Stimulated activated CD4-positive, alpha-beta T cell treated with anti-CD3 and anti-CD28 coated beads, Interleukin-15, amount 100 ng/mL, for 1 hour (primary cell): ENCODE results near the gene BCORL1.

Experiments used
- DNase-seq, 2 donors: peaks; one replicate each; pipeline ENCODE4 v3.0.0-alpha.2; 2020; ENCODE audit warnings: low read depth in 1 of 2, low spot score in 1 of 2

The BCORL1 gene

DNA sequence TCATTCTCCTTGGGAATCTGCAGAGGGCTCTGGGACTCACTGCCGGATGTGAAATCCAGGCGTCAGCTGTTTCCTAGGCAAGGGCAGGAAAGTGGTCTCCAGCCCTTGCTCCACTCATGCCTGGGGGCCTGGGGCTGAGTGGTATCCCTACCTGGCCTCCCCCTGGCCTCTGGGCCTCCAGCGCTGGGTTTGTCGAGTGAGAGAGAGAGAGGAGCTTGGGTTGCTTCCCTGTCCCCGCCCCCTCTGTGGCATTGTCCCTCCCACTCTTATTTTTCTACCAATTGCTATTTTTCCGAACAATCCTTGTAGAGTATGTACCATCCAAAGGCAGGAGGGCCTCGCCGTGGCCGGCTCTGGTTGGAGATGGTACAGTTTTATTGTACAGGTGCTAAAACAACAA, 74.8 kb downstream of the BCORL1 start:
- no peak for DNase-seq

- no peak for DNase-seq
These were observed 76.2 kb downstream of the BCORL1 start for GRCh38 chrX:130058652-130059051.

GRCh38 chrX:130060122-130061069, 78.0 kb downstream of the BCORL1 start:
- peak; percentile 68 to 77 for DNase-seq

DNA sequence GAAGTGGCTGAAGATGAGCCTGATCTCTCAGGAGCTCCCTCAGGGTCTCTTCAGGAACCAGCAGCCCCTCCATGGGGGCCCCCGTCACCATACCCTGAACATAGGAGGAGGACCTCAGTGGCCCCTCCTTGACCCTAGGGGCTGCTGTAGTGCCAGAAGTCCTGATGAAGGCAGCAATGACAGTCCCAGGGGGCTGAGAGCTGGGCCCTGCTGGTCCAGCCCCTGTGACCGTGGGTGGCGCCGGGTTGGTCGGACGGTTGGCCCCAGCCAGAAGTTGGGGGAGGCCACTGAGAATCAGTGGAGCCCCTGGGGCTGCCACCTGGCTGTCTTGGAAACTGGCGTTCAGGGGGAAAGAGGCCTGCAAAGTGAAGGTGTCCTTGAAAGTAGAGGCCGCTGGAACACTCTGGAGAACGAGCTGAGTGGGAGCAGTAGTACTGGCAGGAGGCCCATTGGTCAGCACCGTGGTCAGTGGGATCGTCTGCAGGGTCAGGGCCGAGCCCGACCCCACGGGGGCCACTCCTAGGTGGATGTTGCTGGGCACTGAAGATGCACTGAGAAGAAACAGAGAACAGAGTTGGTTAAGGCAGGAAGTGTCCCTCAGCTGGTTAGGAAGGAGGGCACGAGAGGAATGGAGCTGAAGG, 84.7 kb downstream of the BCORL1 start:
- no peak for DNase-seq

- no peak for DNase-seq
These were observed 89.3 kb downstream of the BCORL1 start for GRCh38 chrX:130071611-130072344.

DNA sequence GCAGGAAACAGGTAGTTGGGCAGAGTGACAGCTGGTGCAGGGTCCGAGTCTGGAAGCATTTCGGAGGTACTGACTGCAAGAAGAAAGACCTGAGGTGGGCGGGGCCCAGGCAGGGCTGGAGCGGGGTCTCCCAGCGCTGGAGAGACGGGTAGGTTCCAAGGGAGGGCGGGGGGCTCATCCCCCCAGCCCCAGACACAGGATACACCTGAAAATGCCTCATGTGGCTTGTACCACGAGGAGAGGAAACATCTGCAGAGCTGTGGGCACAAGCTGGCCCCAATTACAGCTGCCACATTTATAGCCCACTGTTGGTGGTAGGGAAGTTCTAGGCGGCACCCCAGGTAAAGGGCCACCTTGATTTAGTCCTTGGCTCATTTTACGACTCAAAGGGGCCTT, 89.9 kb downstream of the BCORL1 start:
- DNase-seq: no peak

- no peak for DNase-seq
These were observed 93.3 kb downstream of the BCORL1 start for GRCh38 chrX:130075777-130076176.

DNA sequence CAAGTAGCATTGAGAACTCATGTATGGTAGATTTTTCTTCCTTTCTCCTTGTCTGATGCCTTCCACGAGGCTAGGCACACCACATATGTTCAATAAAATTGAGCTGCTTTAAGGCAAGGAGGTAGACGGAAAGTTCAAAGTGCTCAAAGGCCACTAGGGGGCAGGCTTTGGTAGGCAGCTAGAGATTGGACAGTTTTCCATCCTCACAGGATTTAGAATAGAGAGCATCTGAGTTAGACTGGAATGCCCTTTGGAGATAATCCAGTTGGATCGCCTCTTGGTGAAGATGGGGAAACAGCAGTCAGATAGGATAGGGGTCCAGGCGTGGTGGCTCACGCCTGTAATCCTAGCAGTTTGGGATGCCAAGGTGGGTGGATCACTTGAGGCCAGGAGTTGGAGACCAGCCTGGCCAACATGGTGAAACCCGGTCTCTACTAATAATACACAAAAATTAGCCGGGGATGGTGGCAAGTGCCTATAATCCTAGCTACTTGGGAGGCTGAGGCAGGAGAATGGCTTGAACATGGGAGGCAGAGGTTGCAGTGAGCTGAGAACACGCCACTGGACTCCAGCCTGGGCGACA, 97.5 kb downstream of the BCORL1 start:
- DNase-seq: peak in 1 of 2 donors; percentile 26

DNA sequence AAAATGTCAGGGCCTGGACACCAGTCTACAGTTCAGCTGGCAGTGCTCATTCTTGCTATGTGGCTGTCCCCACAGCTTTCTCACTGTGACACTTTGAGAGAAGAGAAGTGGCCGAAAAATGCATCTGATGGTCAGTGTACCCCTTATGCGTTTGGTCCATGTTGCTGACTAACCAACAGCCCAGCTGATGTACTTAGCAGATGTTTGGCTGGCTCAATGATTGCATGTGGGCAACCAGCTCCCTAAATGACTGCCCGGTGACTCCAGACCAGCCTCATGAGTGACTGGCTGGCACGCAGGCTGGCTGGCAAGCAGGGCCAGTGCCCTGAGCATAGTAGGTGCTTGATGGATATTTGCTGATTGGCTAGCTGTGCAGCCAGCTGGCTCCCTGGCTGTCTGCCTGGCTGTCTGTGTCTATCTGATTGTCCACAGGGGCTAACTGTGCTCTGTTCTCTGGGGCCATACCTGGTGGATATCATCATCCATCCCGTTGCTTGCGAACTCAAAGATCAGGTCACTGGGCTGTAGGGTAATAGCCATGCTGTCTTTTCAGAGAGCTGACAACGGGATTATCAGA, 98.4 kb downstream of the BCORL1 start:
- no peak for DNase-seq

- no peak for DNase-seq
These were observed 99.1 kb downstream of the BCORL1 start for GRCh38 chrX:130081421-130082045.

DNA sequence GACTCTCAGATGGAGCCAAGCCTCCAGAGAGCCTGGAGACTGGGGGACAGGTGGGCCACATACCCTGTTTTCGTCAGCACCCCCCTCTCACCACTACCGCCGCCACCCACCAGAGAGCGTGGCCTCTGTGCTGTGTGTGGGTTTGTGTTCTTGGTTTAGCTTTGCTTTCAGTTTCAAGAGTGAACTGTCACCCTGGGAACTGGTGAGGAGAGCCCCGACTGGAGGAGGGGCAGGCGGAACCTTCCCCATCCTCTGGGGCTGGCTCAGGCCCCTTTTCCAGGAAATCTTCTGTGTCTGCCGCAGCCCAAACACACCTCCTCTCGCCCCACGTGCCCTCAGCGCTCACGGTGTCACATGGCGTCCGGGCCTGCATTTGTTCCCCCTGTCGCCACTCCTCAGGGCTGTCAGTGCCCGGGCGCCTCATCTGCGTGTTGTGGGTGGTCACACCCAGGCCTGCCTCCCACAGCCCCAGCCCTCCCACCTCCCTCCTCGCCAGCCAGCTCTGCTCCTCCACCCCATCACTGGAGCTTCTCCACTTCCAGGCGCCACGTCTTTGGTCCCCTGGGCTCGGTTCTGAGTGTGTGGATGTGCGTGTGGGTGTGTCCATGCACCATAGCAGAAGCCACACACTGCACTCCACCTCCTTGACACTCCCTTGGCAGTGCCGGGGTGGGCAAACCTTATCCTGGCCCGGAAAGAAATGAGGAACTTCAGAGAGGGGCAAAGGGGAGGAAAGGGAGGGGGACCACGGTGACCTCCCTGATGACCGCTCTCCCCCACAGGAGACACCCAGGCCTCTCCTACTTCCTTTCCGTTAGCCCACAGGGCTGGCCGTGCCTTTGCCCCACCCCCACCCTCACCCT, 100.0 kb downstream of the BCORL1 start:
- peak; percentile 45 to 53 for DNase-seq

DNA sequence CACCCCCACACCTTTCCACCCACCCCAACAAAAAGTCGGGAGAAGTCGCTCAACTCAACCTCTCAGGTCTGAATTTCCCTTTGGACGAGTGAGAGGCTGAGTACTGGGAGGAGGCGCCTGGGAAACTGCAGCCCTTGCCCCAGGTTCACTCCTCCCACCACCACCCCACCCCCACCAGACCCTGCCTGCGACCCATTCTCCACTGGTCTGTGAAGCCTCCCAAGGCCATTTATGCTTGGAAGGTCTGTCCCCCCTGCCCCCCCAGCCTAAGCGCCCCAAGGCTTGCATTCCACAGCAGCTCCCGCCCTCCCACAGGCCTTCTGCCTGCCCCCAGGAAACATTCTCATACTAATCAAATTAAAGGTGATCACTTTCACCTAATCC, 100.7 kb downstream of the BCORL1 start:
- no peak for DNase-seq

DNA sequence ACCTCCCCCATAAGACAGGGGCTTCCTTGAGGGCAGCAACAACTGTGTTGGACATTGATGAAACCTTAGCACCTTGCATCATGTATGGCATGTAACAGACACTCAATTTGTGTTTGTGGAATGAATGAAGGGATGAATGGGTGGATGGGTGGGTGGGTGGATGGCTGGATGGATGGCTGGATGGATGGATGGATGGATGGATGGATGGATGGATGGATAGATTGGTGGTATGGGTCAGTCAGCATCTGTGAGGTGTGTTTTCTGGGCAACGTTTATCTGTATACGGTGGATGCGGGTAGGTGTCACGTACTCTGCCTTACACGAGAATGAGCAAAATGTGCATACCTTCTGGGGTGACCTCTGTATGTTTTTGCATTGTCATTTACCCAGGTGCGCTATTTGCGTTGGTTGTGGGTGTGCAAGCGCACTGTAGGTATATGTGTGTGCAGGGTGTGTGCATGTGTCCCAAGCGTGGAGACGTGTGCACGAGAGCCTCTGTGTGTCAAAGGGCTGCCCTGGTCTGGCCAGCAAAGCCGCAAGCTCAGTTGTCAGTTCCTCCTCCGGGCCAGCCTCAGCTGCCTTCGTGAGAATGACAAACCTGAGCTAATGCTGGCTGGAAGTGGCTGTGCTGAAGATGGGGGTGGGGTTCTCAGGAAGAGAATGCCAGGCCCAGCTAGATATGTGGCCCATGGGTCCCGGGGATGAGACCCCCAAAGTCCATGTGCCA, 101.4 kb downstream of the BCORL1 start:
- no peak for DNase-seq

- no peak for DNase-seq
These were observed 102.3 kb downstream of the BCORL1 start for GRCh38 chrX:130084631-130085237.

GRCh38 chrX:130085551-130086446, 103.4 kb downstream of the BCORL1 start:
- DNase-seq: no peak

- peak in 1 of 2 donors; percentile 22 for DNase-seq
These were observed 104.2 kb downstream of the BCORL1 start for GRCh38 chrX:130086447-130087206.

DNA sequence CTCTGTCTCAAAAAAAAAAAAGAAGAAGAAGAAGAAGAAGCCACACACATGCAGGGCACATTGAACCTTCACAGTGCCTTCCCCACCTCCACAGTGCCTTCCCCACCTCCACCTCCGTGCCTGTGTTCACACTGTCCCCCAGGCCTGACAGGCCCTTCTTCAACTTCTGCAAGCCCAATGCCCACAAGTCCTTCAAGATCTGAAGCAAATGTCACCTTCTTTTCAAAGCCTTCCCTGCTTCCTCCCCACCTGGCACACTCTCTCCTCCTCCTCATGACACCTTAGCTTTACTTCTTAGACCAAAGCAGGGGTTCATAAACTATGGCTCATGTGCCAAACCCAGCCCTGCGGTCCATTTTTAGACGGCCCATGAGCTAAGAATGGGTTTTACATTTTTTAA, 107.9 kb downstream of the BCORL1 start:
- DNase-seq: no peak
